GM12874 (cell line): Measurements from ENCODE around the gene IRF3.

ENCODE experiments used
- TF ChIP-seq, protein P1 (sequence below): IDR thresholded peaks from 2 replicates; pipeline ENCODE4 v1.5.1; 2011; ENCODE audit warnings: low read depth, mild to moderate bottlenecking, control low read depth, low read length, moderate library complexity; ENCODE audit not compliant: insufficient read depth

Gene IRF3

DNA sequence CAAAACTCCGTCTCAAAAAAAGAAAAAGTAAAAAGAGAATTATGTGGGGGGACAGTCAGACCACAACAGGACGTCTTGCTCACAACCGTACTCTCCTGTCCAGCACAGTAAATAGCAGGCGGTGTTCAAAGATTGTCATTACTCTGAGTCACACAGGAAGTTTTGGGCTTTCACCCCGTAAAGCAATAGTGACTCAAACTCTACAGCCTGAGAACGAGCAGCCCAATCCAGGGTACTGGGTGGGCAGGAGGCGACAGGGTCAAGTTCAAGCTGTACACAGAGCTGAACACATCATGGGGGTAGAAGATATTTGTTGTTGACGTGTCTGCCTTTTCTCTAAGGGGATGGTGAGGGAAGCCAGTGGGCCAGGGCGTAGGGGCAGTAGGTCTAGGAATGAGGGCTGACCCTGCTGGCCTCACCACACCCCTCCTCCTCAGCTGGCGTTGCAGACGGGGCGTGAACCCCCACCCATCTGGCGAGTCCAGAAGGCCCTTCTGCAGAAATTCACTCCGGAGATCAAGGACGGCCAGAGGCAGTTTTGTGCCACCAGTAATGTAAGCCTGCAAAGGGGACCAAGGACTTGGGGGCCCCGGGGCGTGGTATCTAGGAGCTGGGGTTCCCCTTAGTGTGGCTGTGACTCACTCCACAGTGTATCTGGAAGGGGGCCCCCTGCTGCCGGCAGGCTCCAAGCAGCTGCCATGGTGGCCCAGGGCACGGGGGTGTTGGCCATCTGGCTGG lies 51.4 kb downstream of the IRF3 start:
- TF ChIP-seq, protein P1, sequence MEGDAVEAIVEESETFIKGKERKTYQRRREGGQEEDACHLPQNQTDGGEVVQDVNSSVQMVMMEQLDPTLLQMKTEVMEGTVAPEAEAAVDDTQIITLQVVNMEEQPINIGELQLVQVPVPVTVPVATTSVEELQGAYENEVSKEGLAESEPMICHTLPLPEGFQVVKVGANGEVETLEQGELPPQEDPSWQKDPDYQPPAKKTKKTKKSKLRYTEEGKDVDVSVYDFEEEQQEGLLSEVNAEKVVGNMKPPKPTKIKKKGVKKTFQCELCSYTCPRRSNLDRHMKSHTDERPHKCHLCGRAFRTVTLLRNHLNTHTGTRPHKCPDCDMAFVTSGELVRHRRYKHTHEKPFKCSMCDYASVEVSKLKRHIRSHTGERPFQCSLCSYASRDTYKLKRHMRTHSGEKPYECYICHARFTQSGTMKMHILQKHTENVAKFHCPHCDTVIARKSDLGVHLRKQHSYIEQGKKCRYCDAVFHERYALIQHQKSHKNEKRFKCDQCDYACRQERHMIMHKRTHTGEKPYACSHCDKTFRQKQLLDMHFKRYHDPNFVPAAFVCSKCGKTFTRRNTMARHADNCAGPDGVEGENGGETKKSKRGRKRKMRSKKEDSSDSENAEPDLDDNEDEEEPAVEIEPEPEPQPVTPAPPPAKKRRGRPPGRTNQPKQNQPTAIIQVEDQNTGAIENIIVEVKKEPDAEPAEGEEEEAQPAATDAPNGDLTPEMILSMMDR, result no peak

DNA sequence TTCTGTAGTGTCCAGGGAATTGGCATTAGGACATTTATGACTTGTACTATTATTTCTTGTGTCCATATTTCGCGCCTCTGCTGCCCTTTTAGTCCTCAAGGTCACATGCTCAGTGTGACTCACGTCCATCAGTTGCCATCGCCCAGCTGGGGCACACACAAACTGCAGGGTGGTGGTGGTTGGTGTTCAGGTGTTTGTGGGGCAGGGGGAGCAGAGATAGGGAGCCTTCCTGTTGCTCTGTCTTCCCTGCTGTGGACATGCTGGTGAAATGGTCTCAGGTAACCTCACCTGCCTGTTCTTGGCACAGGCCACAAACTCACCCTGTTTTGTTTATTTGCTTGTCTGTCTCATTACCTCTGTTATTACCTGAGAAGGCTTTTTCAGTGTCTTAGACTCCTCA lies 52.3 kb downstream of the IRF3 start:
- TF ChIP-seq, protein P1, result no peak
